Kidney epithelial cell (primary cell): ENCODE measurements around the gene SULT1A2. TPM values are rescaled to one million over a fixed set of nuclear protein-coding genes. Genes with fewer than 3 reads are reported as not detected.

Experiments
- DNase-seq: peaks from one replicate; pipeline ENCODE4 v3.0.0-alpha.2; 2010; ENCODE audit warnings: low read depth
- H3K27me3 ChIP-seq: 2 replicates; pipeline ENCODE4 v1.6.0; 2011; ENCODE audit warnings: low read length; ENCODE audit not compliant: control insufficient read depth, insufficient read depth
- H3K36me3 ChIP-seq: 2 replicates; pipeline ENCODE4 v1.5.1; 2011; ENCODE audit warnings: low read length; ENCODE audit not compliant: control insufficient read depth, insufficient read depth
- H3K4me3 ChIP-seq: 2 replicates; pipeline ENCODE4 v1.5.1; 2011; ENCODE audit warnings: low read depth, mild to moderate bottlenecking, control low read depth, low read length
- total RNA-seq: library from RNA; depleted of rRNA; stranded (reverse); fragments of >200 nt; gene quantifications from 2 replicates; pipeline ENCODE4 v1.2.3, GENCODE V29; 2015
- TF ChIP-seq, protein P1 (sequence below): IDR thresholded peaks from 2 replicates; pipeline ENCODE4 v1.5.1; 2011; ENCODE audit warnings: mild to moderate bottlenecking, moderate library complexity, low read length, control low read depth, inconsistent platforms; ENCODE audit not compliant: insufficient read depth, poor library complexity, severe bottlenecking

SULT1A2 gene
- total RNA-seq, 1 donor from 2014 or later, result 0.13 TPM

- H3K36me3 ChIP-seq, result no peaks in the 10 kb centered on the region
- TF ChIP-seq, protein P1, sequence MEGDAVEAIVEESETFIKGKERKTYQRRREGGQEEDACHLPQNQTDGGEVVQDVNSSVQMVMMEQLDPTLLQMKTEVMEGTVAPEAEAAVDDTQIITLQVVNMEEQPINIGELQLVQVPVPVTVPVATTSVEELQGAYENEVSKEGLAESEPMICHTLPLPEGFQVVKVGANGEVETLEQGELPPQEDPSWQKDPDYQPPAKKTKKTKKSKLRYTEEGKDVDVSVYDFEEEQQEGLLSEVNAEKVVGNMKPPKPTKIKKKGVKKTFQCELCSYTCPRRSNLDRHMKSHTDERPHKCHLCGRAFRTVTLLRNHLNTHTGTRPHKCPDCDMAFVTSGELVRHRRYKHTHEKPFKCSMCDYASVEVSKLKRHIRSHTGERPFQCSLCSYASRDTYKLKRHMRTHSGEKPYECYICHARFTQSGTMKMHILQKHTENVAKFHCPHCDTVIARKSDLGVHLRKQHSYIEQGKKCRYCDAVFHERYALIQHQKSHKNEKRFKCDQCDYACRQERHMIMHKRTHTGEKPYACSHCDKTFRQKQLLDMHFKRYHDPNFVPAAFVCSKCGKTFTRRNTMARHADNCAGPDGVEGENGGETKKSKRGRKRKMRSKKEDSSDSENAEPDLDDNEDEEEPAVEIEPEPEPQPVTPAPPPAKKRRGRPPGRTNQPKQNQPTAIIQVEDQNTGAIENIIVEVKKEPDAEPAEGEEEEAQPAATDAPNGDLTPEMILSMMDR, result no peak
Observed at GRCh38 chr16:28590384-28591340, 6.2 kb downstream of the SULT1A2 start.

DNA sequence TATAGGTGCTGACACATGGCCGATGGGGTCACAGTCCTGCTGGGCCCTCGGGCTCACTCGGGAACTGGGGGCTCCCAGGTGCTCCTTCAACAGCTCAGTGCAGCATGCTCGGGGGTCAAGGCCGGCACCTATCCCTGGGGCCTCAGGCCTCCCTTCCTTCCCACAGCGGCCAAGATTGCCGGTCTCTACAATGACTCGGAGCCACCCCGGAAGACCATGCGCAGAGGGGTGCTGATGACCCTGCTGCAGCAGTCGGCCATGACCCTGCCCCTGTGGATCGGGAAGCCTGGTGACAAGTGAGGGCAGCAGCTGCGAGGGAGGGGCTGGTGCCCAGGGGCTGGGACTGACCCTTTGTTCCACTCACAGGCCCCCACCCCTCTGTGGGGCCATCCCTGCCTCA is 6.9 kb downstream of the SULT1A2 start:
- Histone ChIP-seq H3K27me3 (no peaks in the 10 kb centered on the region), H3K36me3 (no peaks in the 10 kb centered on the region), H3K4me3 (no peak overlapping the region)
- no peak for DNase-seq
- TF ChIP-seq, protein P1, result no peak

More at GRCh38 chr16:28590384-28591340, 6.2 kb downstream of the SULT1A2 start:
- no peak for DNase-seq
- Histone ChIP-seq H3K4me3 (no peak overlapping the region), H3K27me3 (no peaks in the 10 kb centered on the region)

DNA sequence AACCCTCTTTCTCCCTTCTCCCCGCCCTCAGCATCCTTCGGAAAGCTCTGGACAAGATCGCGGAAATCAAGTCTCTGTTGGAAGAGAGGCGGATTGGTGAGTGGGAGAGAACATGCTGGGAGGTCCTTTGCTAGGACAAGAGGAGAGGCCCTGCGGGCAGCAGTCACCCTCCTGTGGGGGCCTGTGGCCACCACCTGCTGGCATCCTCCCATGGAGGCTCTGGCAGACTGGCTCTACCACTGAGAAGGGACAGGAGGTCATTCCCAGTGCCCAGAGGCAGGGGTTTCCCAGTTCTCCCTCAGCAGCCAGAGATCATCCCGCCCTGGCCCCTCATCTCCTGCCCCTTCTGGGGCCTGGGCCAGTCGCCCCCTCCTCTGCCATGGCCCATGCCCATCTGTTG is 7.8 kb downstream of the SULT1A2 start:
- DNase-seq, result no peak
- Histone ChIP-seq H3K4me3 (no peak overlapping the region), H3K27me3 (no peaks in the 10 kb centered on the region), H3K36me3 (no peaks in the 10 kb centered on the region)
- TF ChIP-seq, protein P1, result no peak

- no peak for DNase-seq
- TF ChIP-seq, protein P1, result no peak
- H3K36me3 ChIP-seq, result no peaks in the 10 kb centered on the region
Observed at GRCh38 chr16:28587386-28587785, 9.5 kb downstream of the SULT1A2 start.

GRCh38 chr16:28586466-28586865 is 10.4 kb downstream of the SULT1A2 start:
- H3K36me3 ChIP-seq, result no peaks in the 10 kb centered on the region
- no peak overlapping the region for H3K4me3 ChIP-seq
- TF ChIP-seq, protein P1, result no peak
- no peaks in the 10 kb centered on the region for H3K27me3 ChIP-seq
- no peak for DNase-seq

More at GRCh38 chr16:28587386-28587785, 9.5 kb downstream of the SULT1A2 start:
- Histone ChIP-seq H3K27me3 (no peaks in the 10 kb centered on the region), H3K4me3 (no peak overlapping the region)

DNA sequence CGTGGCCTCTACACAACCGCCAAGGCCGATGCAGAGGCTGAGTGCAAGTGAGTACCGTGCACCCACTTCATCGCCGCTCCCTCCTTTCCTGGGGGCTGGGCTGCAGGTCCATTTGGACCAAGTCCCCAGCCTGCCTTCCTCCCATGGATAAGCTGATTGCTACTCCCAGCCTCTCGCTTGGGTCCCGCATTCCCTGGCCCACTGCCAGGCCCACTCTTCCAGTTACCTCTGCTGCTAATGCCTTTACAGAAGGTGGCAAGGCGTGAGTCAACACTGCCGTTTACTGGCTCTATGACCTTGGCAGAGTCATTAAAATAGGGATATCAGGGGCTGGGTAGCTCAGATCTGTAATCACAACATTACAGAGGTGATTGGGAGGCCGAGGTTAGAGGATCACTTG is 11.2 kb downstream of the SULT1A2 start:
- H3K27me3 ChIP-seq, result no peaks in the 10 kb centered on the region
- H3K4me3 ChIP-seq, result no peak overlapping the region
- no peak for DNase-seq
- no peaks in the 10 kb centered on the region for H3K36me3 ChIP-seq
- TF ChIP-seq, protein P1, result no peak
